ENCODE results near the gene ZNF18.

Gene ZNF18

DNA sequence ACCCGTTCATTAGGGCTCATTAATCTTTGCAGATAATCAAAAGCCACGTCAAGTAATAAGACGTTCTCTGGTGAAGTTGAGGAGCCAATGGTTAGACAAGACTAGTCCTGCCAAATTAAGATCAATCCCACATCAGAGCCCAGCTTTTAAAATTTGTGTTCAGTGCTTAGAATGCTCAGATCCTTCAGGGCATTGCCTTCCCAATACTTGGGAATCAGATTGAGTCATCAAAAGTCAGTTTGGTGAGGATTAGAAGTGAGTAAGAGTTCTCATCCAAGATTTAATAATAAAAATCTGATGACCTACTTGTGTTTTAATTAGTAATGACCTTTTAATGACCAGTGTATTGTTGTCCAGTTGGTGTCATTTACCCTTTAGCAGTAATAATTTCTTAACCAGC is 43.2 kb upstream of the ZNF18 start:
- TF ChIP-seq POLR2AphosphoS5 (IDR thresholded peaks at IDR 0.05; ENCODE audit: low read depth, low read length), result no peak
- TF ChIP-seq TAF1 (IDR thresholded peaks at IDR 0.05; ENCODE audit: borderline replicate concordance, insufficient read depth, low read length), result no peak
- TF ChIP-seq, protein P1, sequence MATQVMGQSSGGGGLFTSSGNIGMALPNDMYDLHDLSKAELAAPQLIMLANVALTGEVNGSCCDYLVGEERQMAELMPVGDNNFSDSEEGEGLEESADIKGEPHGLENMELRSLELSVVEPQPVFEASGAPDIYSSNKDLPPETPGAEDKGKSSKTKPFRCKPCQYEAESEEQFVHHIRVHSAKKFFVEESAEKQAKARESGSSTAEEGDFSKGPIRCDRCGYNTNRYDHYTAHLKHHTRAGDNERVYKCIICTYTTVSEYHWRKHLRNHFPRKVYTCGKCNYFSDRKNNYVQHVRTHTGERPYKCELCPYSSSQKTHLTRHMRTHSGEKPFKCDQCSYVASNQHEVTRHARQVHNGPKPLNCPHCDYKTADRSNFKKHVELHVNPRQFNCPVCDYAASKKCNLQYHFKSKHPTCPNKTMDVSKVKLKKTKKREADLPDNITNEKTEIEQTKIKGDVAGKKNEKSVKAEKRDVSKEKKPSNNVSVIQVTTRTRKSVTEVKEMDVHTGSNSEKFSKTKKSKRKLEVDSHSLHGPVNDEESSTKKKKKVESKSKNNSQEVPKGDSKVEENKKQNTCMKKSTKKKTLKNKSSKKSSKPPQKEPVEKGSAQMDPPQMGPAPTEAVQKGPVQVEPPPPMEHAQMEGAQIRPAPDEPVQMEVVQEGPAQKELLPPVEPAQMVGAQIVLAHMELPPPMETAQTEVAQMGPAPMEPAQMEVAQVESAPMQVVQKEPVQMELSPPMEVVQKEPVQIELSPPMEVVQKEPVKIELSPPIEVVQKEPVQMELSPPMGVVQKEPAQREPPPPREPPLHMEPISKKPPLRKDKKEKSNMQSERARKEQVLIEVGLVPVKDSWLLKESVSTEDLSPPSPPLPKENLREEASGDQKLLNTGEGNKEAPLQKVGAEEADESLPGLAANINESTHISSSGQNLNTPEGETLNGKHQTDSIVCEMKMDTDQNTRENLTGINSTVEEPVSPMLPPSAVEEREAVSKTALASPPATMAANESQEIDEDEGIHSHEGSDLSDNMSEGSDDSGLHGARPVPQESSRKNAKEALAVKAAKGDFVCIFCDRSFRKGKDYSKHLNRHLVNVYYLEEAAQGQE (IDR thresholded peaks at IDR 0.05; ENCODE audit: insufficient read depth in 1 of 2, low read depth in 2 of 2, low read length in 2 of 2), result no peak
- TF ChIP-seq FOXP2 (optimal IDR thresholded peaks at IDR 0.05; ENCODE audit: borderline replicate concordance, extremely low read depth, extremely low read length, insufficient read depth), result no peak
- TF ChIP-seq SIN3A (IDR thresholded peaks at IDR 0.05; ENCODE audit: borderline replicate concordance, insufficient read depth, low read length), result no peak

DNA sequence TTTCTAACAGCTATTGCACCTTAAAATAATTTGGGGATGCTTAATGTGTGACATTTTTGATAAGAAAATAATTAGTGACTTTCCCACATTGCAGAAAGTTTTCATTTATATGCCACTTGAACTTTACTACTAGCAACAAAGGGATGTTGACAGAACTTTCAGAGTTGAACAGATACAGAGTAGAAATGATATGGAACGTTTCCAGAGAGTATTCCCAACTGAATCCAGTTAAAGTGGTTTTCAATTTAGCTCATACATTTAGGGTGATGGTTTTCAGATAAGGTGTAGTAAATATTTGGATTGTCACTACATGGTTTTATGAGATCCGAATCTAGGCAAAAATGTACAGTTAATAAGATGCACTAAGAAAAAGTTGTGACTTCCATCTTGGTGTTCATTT is 40.7 kb upstream of the ZNF18 start:
- TF ChIP-seq SIN3A (IDR thresholded peaks at IDR 0.05; ENCODE audit: borderline replicate concordance, insufficient read depth, low read length), result no peak
- TF ChIP-seq, protein P1 (IDR thresholded peaks at IDR 0.05; ENCODE audit: insufficient read depth in 1 of 2, low read depth in 2 of 2, low read length in 2 of 2), result no peak

DNA sequence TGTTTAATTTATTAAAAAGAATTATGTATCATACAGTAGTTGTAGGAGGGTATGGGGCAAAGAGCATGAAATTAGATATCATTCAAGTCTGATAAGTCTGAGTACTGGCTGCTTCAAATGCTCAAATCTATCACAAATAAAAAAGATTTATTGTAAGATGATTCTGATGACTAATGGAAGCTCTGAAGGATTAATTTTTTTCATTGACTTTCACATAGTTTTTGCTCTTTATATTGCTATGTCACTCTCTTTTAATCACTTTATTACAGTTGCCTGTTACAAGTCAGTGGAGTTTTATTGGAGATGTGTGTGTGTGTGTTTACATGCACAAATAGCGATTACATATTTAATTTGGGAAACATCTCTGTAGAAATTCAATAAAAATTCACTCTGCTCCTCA is 38.4 kb upstream of the ZNF18 start:
- TF ChIP-seq SIN3A (IDR thresholded peaks at IDR 0.05; ENCODE audit: borderline replicate concordance, insufficient read depth, low read length) (no peak), TAF1 (IDR thresholded peaks at IDR 0.05; ENCODE audit: borderline replicate concordance, insufficient read depth, low read length) (no peak), POLR2AphosphoS5 (IDR thresholded peaks at IDR 0.05; ENCODE audit: low read depth, low read length) (no peak), FOXP2 (optimal IDR thresholded peaks at IDR 0.05; ENCODE audit: borderline replicate concordance, extremely low read depth, extremely low read length, insufficient read depth) (no peak)
- TF ChIP-seq, protein P1 (IDR thresholded peaks at IDR 0.05; ENCODE audit: insufficient read depth in 1 of 2, low read depth in 2 of 2, low read length in 2 of 2), result no peak

DNA sequence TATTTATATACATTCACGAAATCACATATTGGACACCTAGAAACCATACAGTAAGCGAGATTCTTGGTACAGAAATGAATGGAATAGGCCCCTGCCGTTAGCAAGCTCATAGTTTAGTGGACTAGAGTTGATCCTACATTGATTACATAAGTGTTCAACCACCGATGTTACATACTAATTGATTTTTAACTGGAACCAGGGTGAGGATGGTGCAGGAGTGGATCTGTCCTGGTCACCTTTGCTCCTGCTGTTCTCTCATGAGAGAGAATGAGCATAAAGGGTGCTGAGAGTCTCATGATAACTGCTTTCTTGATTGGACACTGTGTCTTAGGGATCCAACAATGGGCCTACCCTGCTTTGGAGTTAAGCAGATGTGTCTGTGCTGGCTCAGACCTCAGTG is 37.3 kb upstream of the ZNF18 start:
- TF ChIP-seq TAF1 (IDR thresholded peaks at IDR 0.05; ENCODE audit: borderline replicate concordance, insufficient read depth, low read length) (no peak), SIN3A (IDR thresholded peaks at IDR 0.05; ENCODE audit: borderline replicate concordance, insufficient read depth, low read length) (no peak), POLR2AphosphoS5 (IDR thresholded peaks at IDR 0.05; ENCODE audit: low read depth, low read length) (no peak), FOXP2 (optimal IDR thresholded peaks at IDR 0.05; ENCODE audit: borderline replicate concordance, extremely low read depth, extremely low read length, insufficient read depth) (no peak)
- TF ChIP-seq, protein P1 (IDR thresholded peaks at IDR 0.05; ENCODE audit: insufficient read depth in 1 of 2, low read depth in 2 of 2, low read length in 2 of 2), result no peak

DNA sequence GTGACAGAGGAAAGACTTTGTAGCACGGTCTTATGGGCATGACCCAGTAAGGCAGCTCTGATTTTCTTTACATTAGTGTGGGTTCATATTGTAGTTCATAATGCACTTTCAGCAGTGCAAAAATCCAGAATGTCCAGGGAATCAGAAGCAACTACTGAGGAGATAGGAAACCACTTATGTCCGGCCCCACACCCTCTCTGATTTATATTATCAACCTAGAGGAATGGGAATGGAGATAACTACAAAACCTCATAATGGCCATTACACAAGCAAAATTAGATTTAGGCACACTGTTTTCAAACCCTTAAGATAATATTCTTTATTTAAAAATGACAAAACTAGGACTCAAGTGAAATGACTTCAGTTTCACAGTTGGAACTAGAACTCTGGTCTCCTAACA is 31.3 kb upstream of the ZNF18 start:
- TF ChIP-seq SIN3A (IDR thresholded peaks at IDR 0.05; ENCODE audit: borderline replicate concordance, insufficient read depth, low read length) (no peak), TAF1 (IDR thresholded peaks at IDR 0.05; ENCODE audit: borderline replicate concordance, insufficient read depth, low read length) (no peak), POLR2AphosphoS5 (IDR thresholded peaks at IDR 0.05; ENCODE audit: low read depth, low read length) (no peak), FOXP2 (optimal IDR thresholded peaks at IDR 0.05; ENCODE audit: borderline replicate concordance, extremely low read depth, extremely low read length, insufficient read depth) (no peak)
- TF ChIP-seq, protein P1 (IDR thresholded peaks at IDR 0.05; ENCODE audit: insufficient read depth in 1 of 2, low read depth in 2 of 2, low read length in 2 of 2), result no peak
